Bronchial epithelial cell (primary cell): Measurements from ENCODE around the gene FHL2. TPM values are rescaled to one million over a fixed set of nuclear protein-coding genes. Genes with fewer than 3 reads are reported as not detected.
A peak's percentile ranks its signal among the peaks of the same experiment; 100 is the strongest.

Experiments used
- DNase-seq: peaks from one replicate; pipeline ENCODE4 v3.0.0-alpha.2; 2010; ENCODE audit warnings: low read depth
- FAIRE-seq: peaks from 2 replicates; lab custom pipeline; 2011; peaks lifted over from hg19 to GRCh38; lab: Jason Lieb, UNC
- H3K27me3 ChIP-seq: 2 replicates; pipeline ENCODE4 v1.5.1; 2011; ENCODE audit warnings: low read length; ENCODE audit not compliant: control insufficient read depth, insufficient read depth
- H3K36me3 ChIP-seq: 2 replicates; pipeline ENCODE4 v1.5.1; 2011; ENCODE audit warnings: low read length; ENCODE audit not compliant: control insufficient read depth, insufficient read depth
- H3K4me3 ChIP-seq: 2 replicates; pipeline ENCODE4 v1.5.1; 2011; ENCODE audit warnings: mild to moderate bottlenecking, low read depth, low read length, control low read depth
- CTCF ChIP-seq: IDR thresholded peaks from 2 replicates; pipeline ENCODE4 v1.5.1; 2011; ENCODE audit warnings: mild to moderate bottlenecking, moderate library complexity, low read length, control low read depth, inconsistent platforms; ENCODE audit not compliant: insufficient read depth, severe bottlenecking
- total RNA-seq: library from RNA; depleted of rRNA; stranded (reverse); fragments of >200 nt; gene quantifications from 2 replicates; pipeline ENCODE4 v1.2.1, GENCODE V29; 2014

The FHL2 gene
- total RNA-seq, 1 donor from 2014 or later, result 76.9 TPM

GRCh38 chr2:105325389-105325963, 73.4 kb downstream of the FHL2 start:
- Histone ChIP-seq H3K27me3 (no peaks in the 10 kb centered on the region), H3K4me3 (no peak overlapping the region), H3K36me3 (peaks cover 2% of the 10 kb centered on the region)
- DNase-seq, result no peak
- no peak for FAIRE-seq
- TF ChIP-seq CTCF, result no peak

GRCh38 chr2:105324732-105325131, 74.1 kb downstream of the FHL2 start:
- DNase-seq, result peak; percentile 79
- H3K4me3 ChIP-seq, result no peak overlapping the region
- H3K36me3 ChIP-seq, result peaks cover 2% of the 10 kb centered on the region
- no peak for FAIRE-seq
- H3K27me3 ChIP-seq, result no peaks in the 10 kb centered on the region
- no peak for TF ChIP-seq CTCF

- Histone ChIP-seq H3K36me3 (peaks cover 2% of the 10 kb centered on the region), H3K27me3 (no peaks in the 10 kb centered on the region), H3K4me3 (no peak overlapping the region)
- TF ChIP-seq CTCF, result no peak
- peak; percentile 39 for DNase-seq
- FAIRE-seq, result no peak
Measured at GRCh38 chr2:105324101-105324500, 74.8 kb downstream of the FHL2 start.

- peaks cover 2% of the 10 kb centered on the region for H3K36me3 ChIP-seq
- FAIRE-seq (no peak), DNase-seq (no peak)
- no peak overlapping the region for H3K4me3 ChIP-seq
- TF ChIP-seq CTCF, result no peak
- no peaks in the 10 kb centered on the region for H3K27me3 ChIP-seq
Measured at GRCh38 chr2:105323111-105323510, 75.7 kb downstream of the FHL2 start.

GRCh38 chr2:105321875-105322646, 76.8 kb downstream of the FHL2 start:
- H3K36me3 ChIP-seq, result peaks cover 2% of the 10 kb centered on the region
- peak; percentile 63 for DNase-seq
- TF ChIP-seq CTCF, result no peak
- H3K27me3 ChIP-seq, result no peaks in the 10 kb centered on the region
- H3K4me3 ChIP-seq, result no peak overlapping the region
- FAIRE-seq, result no peak
